HL-60 (cell line): ENCODE results near the gene TXN.

Experiments used
- DNase-seq, 2 experiments: peaks; one replicate each; pipeline ENCODE4 v3.0.0-alpha.2; 2010 to 2020; ENCODE audit warnings: low read depth in 1 of 2, low spot score in 1 of 2
- H3K27ac ChIP-seq: fragments of 250-450 bp; sonication (Bioruptor Pico); replicated peaks from 2 replicates; pipeline ENCODE4 v1.5.1; 2020; ENCODE audit warnings: mild to moderate bottlenecking, moderate library complexity
- H3K27me3 ChIP-seq: fragments of 250-450 bp; sonication (Bioruptor Pico); 2 replicates; pipeline ENCODE4 v1.5.1; 2021; ENCODE audit warnings: mild to moderate bottlenecking, moderate library complexity; ENCODE audit not compliant: insufficient read depth, poor library complexity, severe bottlenecking
- H3K4me3 ChIP-seq: replicated peaks from 2 replicates; pipeline ENCODE4 v1.5.1; 2011; ENCODE audit warnings: mild to moderate bottlenecking, control low read depth, low read length; ENCODE audit not compliant: insufficient read depth
- CTCF ChIP-seq: IDR thresholded peaks from one replicate; pipeline ENCODE4 v1.5.1; 2011; ENCODE audit warnings: low read length, control low read depth, inconsistent platforms; ENCODE audit not compliant: insufficient read depth
- GABPA ChIP-seq: IDR thresholded peaks from 2 replicates; pipeline ENCODE4 v1.6.1; 2012; ENCODE audit warnings: low read depth
- POLR2AphosphoS5 ChIP-seq: IDR thresholded peaks from 2 replicates; pipeline ENCODE4 v1.6.1; 2012; ENCODE audit warnings: low read depth
- REST ChIP-seq: IDR thresholded peaks from 2 replicates; pipeline ENCODE4 v1.6.1; 2012; ENCODE audit warnings: low read depth; ENCODE audit not compliant: insufficient replicate concordance
- SPI1 ChIP-seq: IDR thresholded peaks from 2 replicates; pipeline ENCODE4 v1.6.1; 2012; ENCODE audit warnings: low read depth, mild to moderate bottlenecking, borderline replicate concordance

Gene TXN

GRCh38 chr9:110214586-110215355 is 41.5 kb downstream of the TXN start:
- no peak overlapping the region for H3K27ac ChIP-seq
- TF ChIP-seq REST (no peak), SPI1 (no peak), GABPA (no peak), POLR2AphosphoS5 (no peak), CTCF (no peak)
- H3K27me3 ChIP-seq = no peaks in the 10 kb centered on the region
- H3K4me3 ChIP-seq = no peak overlapping the region
- DNase-seq = no peak

GRCh38 chr9:110214090-110214489 is 42.2 kb downstream of the TXN start:
- Histone ChIP-seq H3K4me3 (no peak overlapping the region), H3K27ac (no peak overlapping the region), H3K27me3 (no peaks in the 10 kb centered on the region)
- TF ChIP-seq SPI1 (no peak), CTCF (no peak), GABPA (no peak), POLR2AphosphoS5 (no peak), REST (no peak)
- no peak for DNase-seq

DNA sequence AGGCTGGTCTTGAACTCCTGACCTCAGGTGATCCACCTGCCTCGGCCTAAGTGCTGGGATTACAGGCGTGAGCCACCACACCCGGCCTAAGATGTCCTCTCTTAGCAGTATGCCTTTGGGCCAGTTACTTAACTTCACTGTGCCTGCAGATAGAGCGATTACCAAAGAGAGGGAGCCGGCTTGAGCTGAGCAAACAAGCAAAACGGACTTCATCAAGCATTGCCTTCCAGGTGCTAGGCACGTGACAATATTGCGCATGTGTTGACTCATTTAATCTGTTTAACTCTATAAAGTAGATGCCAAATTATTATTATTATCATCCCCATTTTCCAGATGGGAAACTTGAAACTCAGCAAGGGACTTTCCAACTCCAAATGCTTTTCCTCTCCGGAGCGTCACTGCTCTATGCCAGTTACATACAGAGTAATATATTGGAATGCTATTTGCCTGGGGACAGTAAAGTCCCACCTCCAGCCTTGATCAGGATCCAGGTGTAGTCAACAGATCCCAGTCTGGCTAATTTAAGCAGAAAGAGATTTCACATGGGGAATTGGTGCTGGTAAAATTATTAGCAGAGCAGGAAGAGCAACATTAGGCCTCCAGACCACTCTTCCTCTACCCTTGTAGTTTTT is 42.8 kb downstream of the TXN start:
- H3K27me3 ChIP-seq = no peaks in the 10 kb centered on the region
- DNase-seq = no peak
- no peak overlapping the region for H3K4me3 ChIP-seq
- TF ChIP-seq REST (no peak), GABPA (no peak), POLR2AphosphoS5 (no peak), CTCF (no peak), SPI1 (no peak)
- H3K27ac ChIP-seq = no peak overlapping the region
